D341Med (cell line): ENCODE results near the gene NKX3-2.
A peak's percentile ranks its signal among the peaks of the same experiment; 100 is the strongest.
"Not testable (repeated sequence)": the region's sequence is repeated elsewhere in the genome, so short reads cannot be mapped to it uniquely, and the experiment has no call there.

ENCODE experiments used
- DNase-seq: peaks from one replicate; pipeline ENCODE4 v3.0.0; 2012; ENCODE audit warnings: low spot score

Gene NKX3-2

GRCh38 chr4:13543839-13544605 is at the start of gene NKX3-2:
Gene NKX3-2, minus strand, starts transcription at chr4:13544508. Its CDS starts 94 bp downstream, at chr4:13544414.
- DNase-seq = peak; percentile 58

GRCh38 chr4:13592220-13592619 is 47.9 kb upstream of the NKX3-2 start:
- DNase-seq = no peak

- DNase-seq = no peak
Measured at GRCh38 chr4:13590766-13591165, 46.5 kb upstream of the NKX3-2 start.

GRCh38 chr4:13588954-13589353 is 44.6 kb upstream of the NKX3-2 start:
- no peak for DNase-seq

- DNase-seq = no peak
Measured at GRCh38 chr4:13584481-13584880, 40.2 kb upstream of the NKX3-2 start.

- DNase-seq = no peak
Measured at GRCh38 chr4:13580036-13580435, 35.7 kb upstream of the NKX3-2 start.

GRCh38 chr4:13577660-13578059 is 33.4 kb upstream of the NKX3-2 start:
- no peak for DNase-seq

- no peak for DNase-seq
Measured at GRCh38 chr4:13570916-13571315, 26.6 kb upstream of the NKX3-2 start.

GRCh38 chr4:13567125-13567524 is 22.8 kb upstream of the NKX3-2 start:
- DNase-seq = no peak

GRCh38 chr4:13562876-13563275 is 18.6 kb upstream of the NKX3-2 start:
- DNase-seq = no peak

GRCh38 chr4:13561673-13562072 is 17.4 kb upstream of the NKX3-2 start:
- DNase-seq = no peak

GRCh38 chr4:13560111-13560510 is 15.8 kb upstream of the NKX3-2 start:
- DNase-seq = not testable (repeated sequence)

GRCh38 chr4:13559413-13559812 is 15.1 kb upstream of the NKX3-2 start:
- DNase-seq = no peak

- no peak for DNase-seq
Measured at GRCh38 chr4:13558881-13559280, 14.6 kb upstream of the NKX3-2 start.

- no peak for DNase-seq
Measured at GRCh38 chr4:13555325-13555724, 11.0 kb upstream of the NKX3-2 start.

GRCh38 chr4:13553081-13553480 is 8.8 kb upstream of the NKX3-2 start:
- no peak for DNase-seq

- peak; percentile 85 for DNase-seq
Measured at GRCh38 chr4:13548984-13549546, 4.8 kb upstream of the NKX3-2 start.

GRCh38 chr4:13548059-13548983 is 4.0 kb upstream of the NKX3-2 start:
- no peak for DNase-seq

GRCh38 chr4:13547485-13548041 is 3.3 kb upstream of the NKX3-2 start:
- peak; percentile 76 for DNase-seq

GRCh38 chr4:13546941-13547484 is 2.7 kb upstream of the NKX3-2 start:
- no peak for DNase-seq

GRCh38 chr4:13546142-13546940 is 2.0 kb upstream of the NKX3-2 start:
- no peak for DNase-seq
